GM12878 (cell line): Measurements from ENCODE around the gene SLC13A2. TPM values are rescaled to one million over a fixed set of nuclear protein-coding genes. Genes with fewer than 3 reads are reported as not detected.

ENCODE experiments used
- ATAC-seq: fragments of 200-7000 bp; cut with Tn5 transposase; 3 replicates; pipeline ENCODE4 v1.9.1; 2020; ENCODE audit warnings: mild to moderate bottlenecking, moderate library complexity
- BruUV-seq: library from RNA; stranded (reverse); fragments of 400-500 nt; replicated peaks from 2 replicates; lab custom pipeline; 2021; lab: Mats Ljungman, UMichigan
- CTCF ChIA-PET: fragments of 300-600 bp; sonication (Branson Sonifier 250); formaldehyde crosslinking; extraction: SDS; loops from one replicate; lab custom pipeline; 2021; ENCODE audit warnings: inconsistent platforms; lab: Yijun Ruan, JAX
- POLR2A ChIA-PET: fragments of 350-600 bp; formaldehyde crosslinking; extraction: SDS; loops from one replicate; lab custom pipeline; 2021; ENCODE audit warnings: inconsistent platforms; lab: Charles Lee
- RAD21 ChIA-PET: fragments of 300-600 bp; sonication (Branson Sonifier 250); formaldehyde crosslinking; loops from one replicate; lab custom pipeline; 2023; ENCODE audit warnings: antibody characterized with exemption; ENCODE audit not compliant: unreplicated experiment; lab: Charles Lee
- SMC1A ChIA-PET: fragments of 300-600 bp; sonication (Branson Sonifier 250); formaldehyde crosslinking; loops from one replicate; lab custom pipeline; 2023; ENCODE audit not compliant: unreplicated experiment, uncharacterized antibody; lab: Charles Lee
- DNase-seq: peaks from one replicate; pipeline ENCODE4 v3.0.0-alpha.2; 2011; ENCODE audit warnings: low read depth, low spot score
- FAIRE-seq: peaks from 3 replicates; lab custom pipeline; 2011; peaks lifted over from hg19 to GRCh38; lab: Jason Lieb, UNC
- H2AFZ ChIP-seq: 2 replicates; pipeline ENCODE4 v1.6.0; 2011; ENCODE audit warnings: low read depth, low read length, control low read depth; ENCODE audit not compliant: control insufficient read depth
- H3K27ac ChIP-seq: 2 replicates; pipeline ENCODE4 v1.5.1; 2011; ENCODE audit warnings: control low read depth; ENCODE audit not compliant: control insufficient read depth, insufficient read depth
- H3K27me3 ChIP-seq, 2 experiments: replicated peaks in 1 of 2; 2 replicates each; pipeline versions ENCODE4 v1.6.0 to v1.6.1; 2011; ENCODE audit warnings: low read length in 1 of 2; ENCODE audit not compliant: control insufficient read depth in 2 of 2, insufficient read depth in 2 of 2
- H3K36me3 ChIP-seq, 2 experiments: 2 replicates each; pipeline ENCODE4 v1.5.1; 2011; ENCODE audit warnings: low read length in 1 of 2; ENCODE audit not compliant: control insufficient read depth in 2 of 2, insufficient read depth in 2 of 2
- H3K4me1 ChIP-seq: 2 replicates; pipeline ENCODE4 v1.6.1; 2011; ENCODE audit warnings: mild to moderate bottlenecking, low read length, moderate library complexity, mixed read lengths; ENCODE audit not compliant: control insufficient read depth, insufficient read depth
- H3K4me2 ChIP-seq: 2 replicates; pipeline ENCODE4 v1.6.0; 2011; ENCODE audit warnings: control low read depth; ENCODE audit not compliant: control insufficient read depth, insufficient read depth
- H3K4me3 ChIP-seq: fragments of 200-600 bp; sonication (generic); 2 replicates; pipeline ENCODE4 v1.5.1; 2016
- H3K79me2 ChIP-seq: 2 replicates; pipeline ENCODE4 v1.6.0; 2011; ENCODE audit warnings: low read length; ENCODE audit not compliant: control insufficient read depth, insufficient read depth
- H3K9ac ChIP-seq: 2 replicates; pipeline ENCODE4 v1.8.0; 2011; ENCODE audit warnings: low read length, control low read depth, mixed read lengths; ENCODE audit not compliant: control insufficient read depth, insufficient read depth
- H3K9me3 ChIP-seq: replicated peaks from 3 replicates; pipeline ENCODE4 v1.5.1; 2011; ENCODE audit warnings: mild to moderate bottlenecking, low read length; ENCODE audit not compliant: control insufficient read depth, insufficient read depth
- H4K20me1 ChIP-seq: 2 replicates; pipeline ENCODE4 v1.6.0; 2011; ENCODE audit not compliant: control insufficient read depth, insufficient read depth
- CBX3 ChIP-seq: fragments of 200-600 bp; sonication (generic); IDR thresholded peaks from 2 replicates; pipeline ENCODE4 v1.6.1; 2016; ENCODE audit warnings: low read depth, borderline replicate concordance
- HCFC1 ChIP-seq: fragments of 150-350 bp; IDR thresholded peaks from 2 replicates; pipeline ENCODE4 v1.6.1; 2014; ENCODE audit warnings: low read length
- POLR2A ChIP-seq: IDR thresholded peaks from 2 replicates; pipeline ENCODE4 v1.6.1; 2011; ENCODE audit warnings: low read depth, mild to moderate bottlenecking, low read length
- RELA ChIP-seq: fragments of 450-650 bp; IDR thresholded peaks from 2 replicates; pipeline ENCODE4 v1.8.0; 2014; ENCODE audit warnings: borderline replicate concordance; ENCODE audit not compliant: partially characterized antibody
- SPI1 ChIP-seq: IDR thresholded peaks from 2 replicates; pipeline ENCODE4 v1.6.1; 2011; ENCODE audit warnings: low read depth, mild to moderate bottlenecking, low read length, moderate library complexity, borderline replicate concordance; ENCODE audit not compliant: insufficient read depth
- TARDBP ChIP-seq: IDR thresholded peaks from 2 replicates; pipeline ENCODE4 v1.6.1; 2016; ENCODE audit warnings: borderline replicate concordance
- USF2 ChIP-seq: IDR thresholded peaks from 2 replicates; pipeline ENCODE4 v1.6.1; 2011; ENCODE audit warnings: low read depth, low read length, improper control_type of control experiment, borderline replicate concordance
- WGBS: methylation state at CpG from one replicate; pipeline ENCODE4 v1.1.6; 2016; ENCODE audit warnings: low lambda C conversion rate; ENCODE audit not compliant: insufficient replicate concordance, insufficient coverage; ENCODE audit errors: missing lambda C conversion rate; 5-methylcytosine and 5-hydroxymethylcytosine counted together
- in situ Hi-C: fragments of 300-500 bp; cut with MboI; formaldehyde crosslinking; loops from 9 replicates; pipeline ENCODE4 v1.14.3; 2018; ENCODE audit warnings: mixed read lengths
- intact Hi-C: fragments of 100-400 bp; cut with micrococcal nuclease; formaldehyde crosslinking; loops from one replicate; pipeline ENCODE4 v1.14.2; 2022; ENCODE audit not compliant: unreplicated experiment
- polyA plus RNA-seq, 11 experiments: library from polyadenylated mRNA; depleted of rRNA in 4 of 11; unstranded in 6 of 11; stranded (reverse) in 5 of 11; fragments of >200 nt; fragmentation: Nextera tagmentation in 4 of 11; fragmentation: Illumina TruSeq in 1 of 11; extraction: Ambion mirVana in 4 of 11; extraction: Trizol in 1 of 11; gene quantifications; 1 replicate in 1 of 11; 2 replicates in 10 of 11; pipeline versions ENCODE4 v1.2.1 to v1.2.3, GENCODE V29; 2011 to 2016; ENCODE audit warnings: inconsistent platforms in 2 of 11, missing spikeins in 2 of 11, low read depth in 1 of 11
- total RNA-seq, 4 experiments: library from RNA; depleted of rRNA in 3 of 4; stranded (reverse); fragments of >200 nt in 3 of 4; fragmentation: Illumina TruSeq in 1 of 4; extraction: Trizol in 1 of 4; gene quantifications; 2 replicates each; pipeline versions ENCODE4 v1.2.1 to v1.2.3, GENCODE V29; 2013 to 2021

SLC13A2 gene
- total and polyA plus RNA-seq, 10 of the 15 experiments (the other 5 are each of a cell fraction or from before 2014, with no cell fraction given): 0.03 to 0.13 (median 0.05) TPM; not detected in 6

- no peaks in the 10 kb centered on the region for H3K9me3 ChIP-seq
- peaks cover 32% of the 10 kb centered on the region for H3K4me1 ChIP-seq
- 49% methylated on average over 2 of the region's 2 CpGs for WGBS
- RAD21 ChIA-PET: interaction anchor here (0.6 to 1.0 kb wide), 2 partner anchors 25 to 47 kb away, joined by 3 read pairs; no protein-coding TSS in a partner anchor
- FAIRE-seq: no peak
- DNase-seq: no peak
- intact Hi-C loops: loop anchor here (2.0 to 10.0 kb wide), 3 partner anchors 44 to 170 kb away; partner anchors contain the start of genes SARM1 and VTN
- POLR2A ChIA-PET: interaction anchor here (0.6 to 0.9 kb wide), 2 partner anchors 44 to 246 kb away, joined by 3 to 4 read pairs; no protein-coding TSS in a partner anchor
- BruUV-seq: no TSS peak
- H3K27ac ChIP-seq: no peak overlapping the region
- H4K20me1 ChIP-seq: no peaks in the 10 kb centered on the region
- in situ Hi-C loops: loop anchor here (5.0 to 10.0 kb wide), 2 partner anchors 48 to 170 kb away; partner anchors contain the start of genes SARM1 and VTN
- H3K9ac ChIP-seq: no peak overlapping the region
- H3K4me2 ChIP-seq: no peak overlapping the region
- no peak for ATAC-seq
- TF ChIP-seq USF2: no peak
- no peak for TF ChIP-seq CBX3
- TF ChIP-seq POLR2A: no peak
- no peak for TF ChIP-seq HCFC1
- TF ChIP-seq TARDBP: no peak
- TF ChIP-seq RELA: no peak
- TF ChIP-seq SPI1: no peak
- H3K79me2 ChIP-seq: peaks cover 27% of the 10 kb centered on the region
- H3K4me3 ChIP-seq: no peak overlapping the region
- SMC1A ChIA-PET: interaction anchor here (0.7 kb wide), 1 partner anchor 45 kb away, joined by 3 read pairs; no protein-coding TSS in a partner anchor
- peaks cover 2 to 3% of the 10 kb centered on the region in 2 experiments; a peak in 1 of 4 replicates for H3K36me3 ChIP-seq
- no peaks in the 10 kb centered on the region for H3K27me3 ChIP-seq
- no peak overlapping the region for H2AFZ ChIP-seq
- CTCF ChIA-PET: interaction anchor here (0.6 to 13.9 kb wide), 3 partner anchors 48 to 198 kb away, joined by 3 to 316 read pairs (median 88); partner anchors contain the start of gene RSKR
Observed at GRCh38 chr17:28545141-28545503, 71.7 kb downstream of the SLC13A2 start.
